GM19099 (cell line): Measurements from ENCODE around the gene STRN4.

Source experiments
- POLR2A ChIP-seq: IDR thresholded peaks from 3 replicates; pipeline ENCODE4 v1.6.1; 2011; ENCODE audit warnings: low read depth; ENCODE audit not compliant: insufficient read length; ENCODE audit errors: extremely low read depth

Gene STRN4

DNA sequence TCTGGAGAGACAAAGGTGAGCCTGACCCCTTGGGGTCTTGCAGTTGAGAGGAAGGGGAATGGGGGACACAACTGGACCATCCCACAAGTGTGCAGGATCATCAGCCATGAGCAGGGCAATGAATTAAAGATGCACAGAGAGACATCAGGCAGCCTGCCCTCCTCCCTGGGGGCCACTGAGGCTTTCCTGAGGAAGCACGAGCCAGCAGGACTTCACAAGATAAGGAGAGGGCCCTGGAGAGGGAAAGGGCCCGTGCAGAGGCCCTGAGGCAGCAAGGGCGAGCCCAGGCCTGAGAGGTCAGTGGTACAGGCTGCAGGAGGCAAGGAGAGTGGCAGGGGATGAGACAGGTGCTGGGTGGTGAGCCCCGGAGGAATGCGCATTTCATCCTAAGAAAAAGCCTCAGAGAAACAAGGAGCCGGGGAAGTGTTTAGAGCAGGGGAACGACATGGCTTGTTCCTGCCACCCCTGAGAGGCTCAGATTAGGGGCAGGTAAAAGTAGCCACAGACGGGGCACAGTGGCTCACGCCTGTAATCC is 20.3 kb downstream of the STRN4 start:
- TF ChIP-seq POLR2A: no peak

DNA sequence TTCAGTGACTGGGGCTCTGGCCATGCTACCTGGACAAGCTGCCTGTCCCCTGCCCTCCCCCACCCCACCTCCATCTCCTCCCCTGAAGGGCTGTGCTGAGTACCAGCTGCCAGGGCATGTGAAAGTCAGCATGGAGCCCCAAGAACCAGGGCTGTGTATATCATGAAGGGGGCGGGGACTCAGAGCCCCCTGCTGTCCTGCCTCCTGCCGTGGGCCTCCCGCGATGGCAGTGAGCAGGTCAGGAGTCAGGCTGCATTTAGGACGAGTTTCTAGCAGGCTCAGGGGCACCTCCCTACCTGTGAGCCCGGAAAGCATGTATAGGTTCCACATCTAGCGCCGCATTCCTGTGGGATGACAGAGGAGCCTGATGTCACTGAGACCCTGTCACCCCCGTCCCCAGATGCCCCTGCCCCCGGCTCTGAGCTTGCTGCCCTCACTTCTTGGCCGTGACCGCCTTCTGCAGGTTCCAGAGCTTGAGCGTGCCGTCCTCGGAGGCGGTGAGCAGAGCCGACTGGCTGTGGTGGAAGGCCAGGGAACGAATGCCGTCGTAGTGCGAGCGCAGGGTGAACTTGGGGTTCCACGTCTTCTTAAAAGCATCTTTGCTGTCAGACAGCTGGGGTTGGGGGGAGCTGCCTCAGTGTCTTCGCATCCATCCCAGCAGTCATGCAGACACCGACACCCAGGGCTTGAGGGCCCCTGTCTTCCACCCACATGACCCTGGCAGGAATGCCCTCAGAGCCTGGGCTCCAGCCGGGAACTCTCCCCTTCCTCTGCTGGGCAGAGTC is 21.0 kb downstream of the STRN4 start:
- TF ChIP-seq POLR2A: no peak

DNA sequence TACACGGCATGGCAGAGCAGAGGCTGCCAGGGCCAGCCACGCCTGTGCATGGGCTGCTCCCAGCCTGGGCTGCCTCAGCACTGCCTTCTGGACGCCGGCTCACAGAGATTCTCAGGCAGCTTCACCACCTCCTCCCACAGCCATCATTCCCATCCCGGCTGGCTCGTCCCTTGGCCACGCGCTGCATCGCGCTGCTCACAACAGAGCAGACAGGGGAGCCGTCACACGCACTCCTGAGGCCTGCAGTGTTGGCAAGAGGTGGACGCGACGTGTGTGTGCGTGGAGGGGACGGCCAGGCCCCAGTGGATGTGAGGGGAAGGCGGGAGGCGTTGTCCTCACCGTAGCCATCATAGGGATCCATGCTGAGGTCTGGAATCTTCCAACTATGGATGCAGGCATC is 21.8 kb downstream of the STRN4 start:
- TF ChIP-seq POLR2A: no peak

DNA sequence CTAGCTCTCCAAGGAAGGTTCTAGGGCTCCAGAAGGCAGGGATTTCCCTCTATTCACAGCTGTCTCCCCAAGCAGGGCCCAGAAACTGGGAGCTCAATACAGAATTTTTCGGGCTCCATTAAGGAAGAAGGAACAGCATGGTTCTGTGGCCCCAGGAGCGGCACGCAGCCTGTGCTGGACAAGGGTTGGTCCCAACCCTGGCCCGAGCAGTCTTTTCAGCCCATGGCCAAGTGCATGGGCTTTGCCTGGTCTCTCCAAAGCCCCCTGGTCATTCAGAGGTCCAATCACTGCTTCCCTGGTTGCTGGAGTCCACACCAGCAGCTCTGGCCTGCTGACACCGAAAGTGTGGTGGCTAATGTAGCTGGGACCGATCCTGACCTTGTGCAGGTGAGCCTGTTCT is 22.8 kb downstream of the STRN4 start:
- TF ChIP-seq POLR2A: no peak

DNA sequence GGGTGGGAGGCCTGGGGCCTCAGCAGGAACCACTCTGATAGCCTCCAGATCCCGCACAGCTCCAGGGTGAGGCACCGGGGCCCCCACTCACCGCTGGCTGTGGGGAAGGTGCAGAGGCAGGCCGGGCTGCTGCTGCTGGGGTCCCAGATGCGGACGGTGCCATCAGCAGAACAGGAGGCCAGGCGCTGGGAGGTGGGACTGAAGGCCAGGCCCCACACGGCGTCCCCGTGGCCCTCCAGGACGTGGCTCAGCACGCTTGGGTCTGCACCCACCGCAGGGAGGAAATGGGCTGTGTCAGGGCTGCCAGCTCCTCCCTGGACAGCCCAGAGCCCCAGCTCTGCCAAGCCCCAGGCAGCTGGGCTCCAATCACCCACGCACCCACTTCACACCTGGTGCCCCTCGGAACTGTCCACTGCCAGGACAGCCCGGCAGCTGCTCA is 23.2 kb downstream of the STRN4 start:
- no peak for TF ChIP-seq POLR2A

DNA sequence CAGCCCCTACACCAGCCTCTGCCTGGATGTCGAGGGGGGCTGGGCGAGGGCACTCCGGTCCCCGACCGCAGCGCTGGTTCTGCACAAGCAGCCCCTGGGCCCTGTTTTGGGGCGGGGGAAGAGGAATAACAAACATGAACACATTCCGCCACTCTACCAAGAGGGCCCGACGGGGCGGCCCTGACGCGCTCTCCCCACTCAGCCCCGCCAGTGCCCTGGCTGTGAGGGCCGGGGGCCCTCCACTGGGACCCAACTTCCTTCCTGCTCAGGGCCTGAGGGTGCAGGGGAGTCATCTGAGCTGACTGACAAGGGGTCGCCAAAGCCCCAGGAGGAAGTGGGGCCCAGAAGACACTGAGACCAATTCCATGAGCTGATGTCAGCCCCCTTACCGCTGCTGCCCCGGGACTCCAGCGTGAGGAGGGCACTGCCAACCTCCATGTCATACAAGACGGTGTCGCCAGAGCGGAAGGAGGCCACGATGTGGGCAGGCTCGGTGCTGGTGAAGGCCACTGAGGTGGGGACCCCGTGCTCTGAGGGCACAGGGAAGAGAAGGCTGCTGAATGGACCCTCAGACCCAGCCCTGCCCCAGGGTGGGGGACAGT is 23.7 kb downstream of the STRN4 start:
- TF ChIP-seq POLR2A: no peak

DNA sequence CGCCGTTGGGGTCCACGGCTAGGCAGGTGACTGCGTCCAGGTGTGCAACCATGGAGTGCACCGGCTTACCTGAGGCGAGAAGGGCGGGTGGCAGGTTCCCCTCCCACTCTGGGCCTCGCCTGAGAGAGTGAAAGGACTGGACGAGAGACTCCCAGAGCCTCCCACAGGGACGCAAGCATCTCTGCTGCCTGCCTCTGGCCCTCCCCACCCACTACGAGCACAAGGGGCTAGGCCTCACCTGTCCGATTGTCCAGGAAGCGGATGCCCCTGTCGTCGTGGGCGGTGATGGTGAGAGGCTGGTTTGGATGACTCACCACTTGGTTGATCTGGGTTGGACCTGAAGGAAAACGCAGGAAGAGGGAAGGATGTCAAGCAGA is 24.3 kb downstream of the STRN4 start:
- TF ChIP-seq POLR2A: no peak

DNA sequence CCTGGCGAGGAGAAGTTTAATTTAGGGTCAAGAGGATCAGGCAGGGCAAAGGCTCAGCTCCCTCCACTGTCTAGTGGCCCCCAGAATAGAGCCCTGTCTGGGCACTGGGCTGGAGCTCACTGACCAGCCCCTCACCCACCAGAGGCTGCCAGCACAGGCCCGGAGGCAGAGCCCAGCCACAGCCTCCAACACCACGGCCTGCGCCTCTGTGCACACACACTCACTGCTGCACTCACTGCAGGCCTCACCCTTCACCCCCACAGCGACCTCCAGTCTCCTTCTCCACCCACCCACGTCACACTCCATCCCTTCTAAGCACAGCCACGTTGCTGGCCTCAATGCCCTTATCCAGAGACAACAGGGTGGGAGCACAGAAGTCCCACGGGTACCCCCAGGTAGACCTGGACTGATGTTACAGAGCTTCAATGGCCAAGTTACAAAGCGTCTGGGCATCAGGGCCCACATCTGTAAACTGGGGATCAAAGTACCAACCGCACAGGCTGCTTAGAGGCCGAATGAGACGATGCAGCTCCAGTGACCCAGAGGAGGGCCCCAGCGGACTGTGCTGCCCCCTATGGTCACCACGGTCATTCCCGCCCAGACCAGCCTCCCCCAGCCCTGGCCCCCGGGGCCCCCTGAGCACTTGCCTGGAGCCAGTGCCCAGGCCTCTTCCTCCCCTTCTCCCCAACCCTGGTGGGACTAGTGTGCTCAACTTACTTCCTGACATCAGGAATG is 24.8 kb downstream of the STRN4 start:
- no peak for TF ChIP-seq POLR2A

DNA sequence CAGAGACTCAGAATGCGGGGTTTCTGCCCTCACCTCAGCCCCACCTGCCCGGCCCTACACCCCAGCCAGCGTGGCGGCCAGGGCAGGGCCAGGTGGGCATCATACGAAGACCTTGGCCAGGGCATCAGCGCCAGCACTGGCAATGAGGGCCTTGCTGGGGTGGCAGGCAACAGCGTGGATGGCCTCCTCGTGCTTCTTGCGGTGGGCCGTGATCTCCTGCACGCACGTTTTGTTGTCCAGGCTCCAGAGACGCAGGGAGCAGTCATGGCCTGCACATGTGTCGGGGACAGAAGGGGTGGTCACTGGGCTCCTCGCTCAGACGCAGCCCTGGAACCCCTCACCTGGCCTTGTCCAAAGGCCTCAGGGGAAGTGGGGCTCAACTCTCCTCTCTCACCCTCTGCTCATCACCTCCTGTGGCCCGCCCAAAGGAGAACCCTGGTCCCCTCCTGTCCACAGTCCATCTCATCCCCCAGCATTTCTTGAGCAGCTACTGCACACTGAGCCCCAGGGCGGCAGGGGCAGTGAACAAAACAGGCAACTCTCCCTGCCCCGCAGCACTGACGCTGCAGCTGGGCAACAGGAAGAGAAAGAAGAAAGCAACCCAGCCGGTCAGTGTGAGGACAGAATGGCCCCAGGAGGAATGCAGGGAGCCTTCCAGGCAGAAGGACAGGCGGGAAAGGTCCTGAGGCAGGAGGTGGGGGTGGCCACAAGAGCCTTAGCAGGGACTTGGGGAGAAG is 25.6 kb downstream of the STRN4 start:
- TF ChIP-seq POLR2A: no peak

DNA sequence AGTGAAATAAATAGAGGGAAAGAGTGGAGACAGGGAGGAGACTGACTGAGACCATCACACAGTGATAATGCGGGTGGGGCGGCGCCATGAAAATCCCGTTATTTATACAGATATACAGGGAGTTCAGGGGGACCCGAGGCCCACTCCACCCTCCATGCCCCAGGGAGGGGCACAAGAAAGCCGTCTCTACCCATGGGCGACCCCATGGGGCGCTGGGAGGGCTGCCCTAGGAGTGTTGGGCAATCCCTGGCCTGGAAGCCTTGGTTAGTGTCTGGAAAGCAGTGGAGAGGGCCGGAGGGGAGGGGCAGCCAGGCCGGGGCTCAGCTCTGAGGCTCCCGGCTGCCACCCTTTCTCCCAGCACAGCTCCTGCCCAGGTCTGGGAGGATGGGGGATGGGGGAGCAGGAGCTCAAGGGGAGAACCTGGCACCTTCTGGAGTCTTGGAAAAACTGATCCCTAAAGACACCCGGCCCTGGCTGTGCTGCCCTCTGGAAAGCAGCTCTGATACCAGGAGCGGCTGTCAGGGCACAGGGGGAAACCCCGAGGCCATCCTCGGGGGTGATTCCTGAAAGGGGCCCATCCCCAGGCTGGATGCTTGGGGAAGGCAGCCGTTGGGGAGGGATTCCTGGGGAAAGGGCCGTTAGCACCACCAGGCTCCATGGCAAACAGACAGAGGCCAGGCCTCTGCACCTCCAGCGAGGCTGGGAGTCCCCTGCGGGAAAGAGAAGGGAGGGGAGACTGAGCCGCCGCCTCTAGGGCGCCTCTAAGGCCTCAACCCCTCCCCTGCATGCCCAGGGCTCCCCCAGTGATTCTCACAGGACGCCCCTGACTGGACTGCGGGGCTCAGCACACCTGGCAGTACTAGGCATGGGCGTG is 26.4 kb downstream of the STRN4 start:
- no peak for TF ChIP-seq POLR2A

DNA sequence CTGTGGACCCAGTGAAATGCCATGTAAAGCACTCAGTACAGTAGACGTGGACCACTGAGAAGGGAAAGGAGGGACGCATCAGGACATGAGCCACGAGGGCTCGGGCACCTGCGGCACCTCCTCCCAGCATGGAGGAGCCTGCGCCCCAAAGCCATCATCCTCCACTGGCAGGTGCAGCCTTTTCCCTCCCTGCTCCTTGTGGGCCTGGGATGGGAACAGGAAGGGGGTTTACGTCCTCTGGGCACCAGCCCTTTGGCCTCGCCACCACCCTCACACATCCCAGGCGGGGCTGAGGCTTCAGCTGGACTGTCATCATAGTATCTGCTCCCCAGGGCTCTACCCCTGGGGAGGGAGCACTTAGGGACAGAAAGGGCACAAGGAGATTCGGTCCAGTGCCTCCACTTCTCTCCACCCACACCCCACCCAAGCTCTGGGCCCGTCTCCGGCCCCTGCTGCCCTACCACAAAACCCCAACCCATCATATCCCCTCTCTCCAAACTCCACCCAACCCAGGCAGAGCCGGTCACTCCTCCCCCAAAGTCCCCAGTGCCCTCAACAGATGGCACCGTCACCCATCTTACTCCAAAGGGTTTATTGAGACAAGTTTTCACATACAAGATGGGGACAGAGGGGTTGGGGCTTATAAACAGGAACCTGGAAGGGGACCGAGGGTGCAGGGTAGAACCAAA is 27.2 kb downstream of the STRN4 start:
- TF ChIP-seq POLR2A: peak; percentile 59

DNA sequence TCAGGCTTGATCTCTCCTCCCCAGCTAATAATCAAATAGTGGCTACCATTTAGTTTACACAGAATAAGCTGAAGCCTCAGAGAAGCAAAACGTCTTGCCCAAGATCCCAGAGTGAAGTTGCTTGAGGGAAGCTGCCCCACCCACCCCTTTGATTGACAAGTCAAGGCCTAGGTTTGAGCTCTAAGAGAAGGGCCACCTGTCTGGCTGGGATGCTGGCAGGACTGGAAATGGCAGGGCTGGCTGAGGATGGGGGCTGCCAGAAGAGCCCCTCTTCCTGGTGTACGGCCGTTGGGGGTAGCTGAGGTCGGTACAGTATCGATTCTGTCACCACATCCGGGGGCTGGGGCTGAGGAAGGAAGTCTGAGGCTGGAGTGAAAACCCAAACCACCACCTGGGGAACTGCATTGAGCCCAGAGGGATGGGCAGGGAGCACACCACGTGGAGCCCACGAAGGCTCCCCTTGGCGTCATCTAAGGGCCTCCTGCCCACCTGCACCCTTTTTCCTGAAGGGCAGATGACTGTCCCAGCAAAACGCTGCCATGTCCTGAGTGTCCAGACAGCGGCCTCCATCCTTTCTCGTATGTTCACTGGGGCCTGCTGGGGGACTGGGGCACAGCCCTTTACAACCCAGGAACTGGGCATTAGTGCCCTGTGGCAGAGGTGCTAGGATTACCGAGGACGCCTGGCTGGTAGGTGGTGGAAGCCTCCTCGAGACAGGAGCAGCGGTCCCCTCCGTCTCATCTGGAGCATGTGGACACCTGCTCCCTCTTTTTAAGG is 27.9 kb downstream of the STRN4 start:
- peak; percentile 38 for TF ChIP-seq POLR2A

DNA sequence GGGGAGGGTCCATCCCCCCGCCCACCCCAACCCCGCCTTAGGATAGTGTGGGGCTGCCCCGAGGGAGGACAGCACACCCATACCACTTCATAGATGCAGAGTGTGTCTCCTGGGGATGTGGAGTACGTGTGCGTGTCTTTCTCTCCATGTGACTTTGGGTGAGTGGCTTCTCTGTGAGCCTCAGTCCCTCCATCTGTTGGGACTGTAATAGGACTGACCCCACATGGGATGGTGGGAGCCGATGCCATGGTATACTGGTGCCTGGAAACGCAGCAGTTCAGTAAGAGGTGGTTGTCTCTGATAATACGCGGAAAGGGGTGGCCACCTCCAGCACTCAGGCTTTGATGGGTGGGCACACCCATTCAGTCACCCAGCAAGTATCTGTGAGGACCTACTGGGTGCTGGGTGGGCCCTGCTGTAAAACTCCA is 28.5 kb downstream of the STRN4 start:
- no peak for TF ChIP-seq POLR2A
